Measurements from ENCODE around the gene CCDC85A.

The CCDC85A gene

DNA sequence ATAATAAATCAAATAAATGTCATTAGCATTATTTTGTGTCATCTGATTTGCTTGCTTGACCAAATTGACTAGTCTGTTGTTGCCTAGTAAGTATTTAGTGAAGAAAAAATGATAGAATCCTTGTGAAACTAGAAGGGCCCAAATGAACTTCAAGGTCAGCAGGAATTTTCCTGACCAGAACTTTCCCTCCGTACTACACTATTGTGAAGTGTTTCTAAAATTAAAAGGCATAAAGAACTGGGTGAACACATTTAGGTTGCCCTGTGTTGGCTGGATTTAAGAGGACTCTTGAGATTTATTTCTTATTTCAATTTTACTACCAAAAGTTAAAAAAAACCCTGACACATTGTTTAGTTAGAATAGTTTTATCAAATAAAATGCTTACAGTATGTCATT, 142.6 kb downstream of the CCDC85A start:
- H3K36me3 ChIP-seq (ENCODE audit: control insufficient read depth in 4 of 4, insufficient read depth in 4 of 4, low read length in 3 of 4) = no peaks in the 10 kb centered on the region
- H3K4me3 ChIP-seq (ENCODE audit: control insufficient read depth in 1 of 7, extremely low read depth in 1 of 7, insufficient read depth in 4 of 7, low read depth in 2 of 7, low read length in 6 of 7) = no peak overlapping the region
- DNase-seq = no peak
- no peaks in the 10 kb centered on the region for H3K9me3 ChIP-seq (ENCODE audit: control extremely low read depth in 1 of 5, control insufficient read depth in 4 of 5, insufficient read depth in 2 of 5, low read depth in 1 of 5, low read length in 4 of 5)
- CTCF ChIA-PET = no interaction called here
- no peak overlapping the region for H3K27ac ChIP-seq (ENCODE audit: insufficient read depth in 1 of 2, low read depth in 1 of 2, low read length in 2 of 2, poor library complexity in 1 of 2, severe bottlenecking in 2 of 2)
- WGBS (ENCODE audit: insufficient coverage) = no CpG with 5 or more reads among the region's 1 CpG
- H3K4me1 ChIP-seq (ENCODE audit: control extremely low read depth in 1 of 4, control insufficient read depth in 4 of 4, insufficient read depth in 4 of 4, low read length in 3 of 4) = no peaks in the 10 kb centered on the region
- POLR2A ChIA-PET = no interaction called here
- no peaks in the 10 kb centered on the region for H3K27me3 ChIP-seq (replicated peaks in 2 of 5; ENCODE audit: control insufficient read depth in 4 of 5, insufficient read depth in 5 of 5, low read length in 4 of 5)

DNA sequence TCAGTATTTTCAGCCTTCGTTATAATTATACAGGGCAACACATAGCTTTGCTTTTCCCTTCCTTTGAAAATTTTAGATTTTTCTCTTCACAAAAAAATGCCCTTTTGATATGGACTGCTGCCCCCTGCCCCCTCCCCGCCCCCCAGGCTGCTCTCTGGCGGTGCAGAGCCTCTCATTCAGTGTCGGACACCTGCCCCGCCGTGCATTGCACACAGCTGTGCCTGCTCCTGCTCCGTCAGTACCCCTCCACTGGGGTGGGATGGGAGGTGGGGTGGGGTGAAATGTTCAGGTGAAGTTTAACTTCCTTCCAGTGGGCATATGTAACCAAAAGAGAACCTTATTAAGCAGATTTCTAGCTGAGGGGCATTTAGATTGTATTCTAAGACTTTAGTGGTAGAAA, 148.0 kb downstream of the CCDC85A start:
- Histone ChIP-seq H3K27ac (ENCODE audit: insufficient read depth in 1 of 2, low read depth in 1 of 2, low read length in 2 of 2, poor library complexity in 1 of 2, severe bottlenecking in 2 of 2) (no peak overlapping the region), H3K4me1 (ENCODE audit: control extremely low read depth in 1 of 4, control insufficient read depth in 4 of 4, insufficient read depth in 4 of 4, low read length in 3 of 4) (no peaks in the 10 kb centered on the region), H3K36me3 (ENCODE audit: control insufficient read depth in 4 of 4, insufficient read depth in 4 of 4, low read length in 3 of 4) (no peaks in the 10 kb centered on the region), H3K27me3 (replicated peaks in 2 of 5; ENCODE audit: control insufficient read depth in 4 of 5, insufficient read depth in 5 of 5, low read length in 4 of 5) (no peaks in the 10 kb centered on the region), H3K4me3 (ENCODE audit: control insufficient read depth in 1 of 7, extremely low read depth in 1 of 7, insufficient read depth in 4 of 7, low read depth in 2 of 7, low read length in 6 of 7) (no peak overlapping the region), H3K9me3 (ENCODE audit: control extremely low read depth in 1 of 5, control insufficient read depth in 4 of 5, insufficient read depth in 2 of 5, low read depth in 1 of 5, low read length in 4 of 5) (no peaks in the 10 kb centered on the region)
- ChIA-PET POLR2A (no interaction called here), CTCF (no interaction called here)
- DNase-seq = no peak
- WGBS (ENCODE audit: insufficient coverage) = 100% methylated on average over 1 of the region's 7 CpGs

GRCh38 chr2:56333812-56334485, 150.2 kb downstream of the CCDC85A start:
- H3K36me3 ChIP-seq (ENCODE audit: control insufficient read depth in 4 of 4, insufficient read depth in 4 of 4, low read length in 3 of 4) = no peaks in the 10 kb centered on the region
- H3K27ac ChIP-seq (ENCODE audit: insufficient read depth in 1 of 2, low read depth in 1 of 2, low read length in 2 of 2, poor library complexity in 1 of 2, severe bottlenecking in 2 of 2) = no peak overlapping the region
- no peak for DNase-seq
- H3K4me1 ChIP-seq (ENCODE audit: control extremely low read depth in 1 of 4, control insufficient read depth in 4 of 4, insufficient read depth in 4 of 4, low read length in 3 of 4) = no peaks in the 10 kb centered on the region
- WGBS (ENCODE audit: insufficient coverage) = no CpG with 5 or more reads among the region's 2 CpGs
- POLR2A ChIA-PET = no interaction called here
- no peaks in the 10 kb centered on the region for H3K27me3 ChIP-seq (replicated peaks in 2 of 5; ENCODE audit: control insufficient read depth in 4 of 5, insufficient read depth in 5 of 5, low read length in 4 of 5)
- H3K9me3 ChIP-seq (ENCODE audit: control extremely low read depth in 1 of 5, control insufficient read depth in 4 of 5, insufficient read depth in 2 of 5, low read depth in 1 of 5, low read length in 4 of 5) = no peaks in the 10 kb centered on the region
- CTCF ChIA-PET = no interaction called here
- H3K4me3 ChIP-seq (ENCODE audit: control insufficient read depth in 1 of 7, extremely low read depth in 1 of 7, insufficient read depth in 4 of 7, low read depth in 2 of 7, low read length in 6 of 7) = no peak overlapping the region

DNA sequence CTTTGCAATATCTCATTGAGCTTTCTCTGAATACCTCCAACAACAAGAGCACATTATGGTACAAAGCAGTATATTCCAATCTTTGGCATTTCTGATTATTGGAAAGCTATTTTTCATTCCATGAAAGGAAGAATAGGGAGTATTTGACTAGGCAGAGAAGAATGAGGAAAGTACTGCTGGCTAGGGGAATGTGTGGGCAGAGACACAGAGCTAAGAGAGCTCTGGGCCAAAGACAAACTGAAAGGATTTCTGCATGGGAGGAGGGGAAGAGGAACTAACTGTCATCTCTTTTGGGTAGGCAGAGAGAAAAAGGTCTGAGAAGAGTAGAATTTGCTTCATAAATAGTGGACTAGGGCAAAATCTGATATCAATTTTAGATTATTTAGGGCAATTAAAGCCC, 150.8 kb downstream of the CCDC85A start:
- H3K4me1 ChIP-seq (ENCODE audit: control extremely low read depth in 1 of 4, control insufficient read depth in 4 of 4, insufficient read depth in 4 of 4, low read length in 3 of 4) = no peaks in the 10 kb centered on the region
- DNase-seq = no peak
- no peak overlapping the region for H3K27ac ChIP-seq (ENCODE audit: insufficient read depth in 1 of 2, low read depth in 1 of 2, low read length in 2 of 2, poor library complexity in 1 of 2, severe bottlenecking in 2 of 2)
- no peaks in the 10 kb centered on the region for H3K27me3 ChIP-seq (replicated peaks in 2 of 5; ENCODE audit: control insufficient read depth in 4 of 5, insufficient read depth in 5 of 5, low read length in 4 of 5)
- no peak overlapping the region for H3K4me3 ChIP-seq (ENCODE audit: control insufficient read depth in 1 of 7, extremely low read depth in 1 of 7, insufficient read depth in 4 of 7, low read depth in 2 of 7, low read length in 6 of 7)
- H3K9me3 ChIP-seq (ENCODE audit: control extremely low read depth in 1 of 5, control insufficient read depth in 4 of 5, insufficient read depth in 2 of 5, low read depth in 1 of 5, low read length in 4 of 5) = no peaks in the 10 kb centered on the region
- CTCF ChIA-PET = no interaction called here
- no peaks in the 10 kb centered on the region for H3K36me3 ChIP-seq (ENCODE audit: control insufficient read depth in 4 of 4, insufficient read depth in 4 of 4, low read length in 3 of 4)
- POLR2A ChIA-PET = no interaction called here

- no peak overlapping the region for H3K4me3 ChIP-seq (ENCODE audit: control insufficient read depth in 1 of 7, extremely low read depth in 1 of 7, insufficient read depth in 4 of 7, low read depth in 2 of 7, low read length in 6 of 7)
- no peaks in the 10 kb centered on the region for H3K9me3 ChIP-seq (ENCODE audit: control extremely low read depth in 1 of 5, control insufficient read depth in 4 of 5, insufficient read depth in 2 of 5, low read depth in 1 of 5, low read length in 4 of 5)
- H3K27ac ChIP-seq (ENCODE audit: insufficient read depth in 1 of 2, low read depth in 1 of 2, low read length in 2 of 2, poor library complexity in 1 of 2, severe bottlenecking in 2 of 2) = no peak overlapping the region
- DNase-seq = no peak
- H3K4me1 ChIP-seq (ENCODE audit: control extremely low read depth in 1 of 4, control insufficient read depth in 4 of 4, insufficient read depth in 4 of 4, low read length in 3 of 4) = no peaks in the 10 kb centered on the region
- no peaks in the 10 kb centered on the region for H3K36me3 ChIP-seq (ENCODE audit: control insufficient read depth in 4 of 4, insufficient read depth in 4 of 4, low read length in 3 of 4)
- POLR2A ChIA-PET = no interaction called here
- no peaks in the 10 kb centered on the region for H3K27me3 ChIP-seq (replicated peaks in 2 of 5; ENCODE audit: control insufficient read depth in 4 of 5, insufficient read depth in 5 of 5, low read length in 4 of 5)
- 100% methylated on average over 1 of the region's 3 CpGs for WGBS (ENCODE audit: insufficient coverage)
- CTCF ChIA-PET = no interaction called here
Observed at GRCh38 chr2:56335101-56335500, 151.3 kb downstream of the CCDC85A start.

DNA sequence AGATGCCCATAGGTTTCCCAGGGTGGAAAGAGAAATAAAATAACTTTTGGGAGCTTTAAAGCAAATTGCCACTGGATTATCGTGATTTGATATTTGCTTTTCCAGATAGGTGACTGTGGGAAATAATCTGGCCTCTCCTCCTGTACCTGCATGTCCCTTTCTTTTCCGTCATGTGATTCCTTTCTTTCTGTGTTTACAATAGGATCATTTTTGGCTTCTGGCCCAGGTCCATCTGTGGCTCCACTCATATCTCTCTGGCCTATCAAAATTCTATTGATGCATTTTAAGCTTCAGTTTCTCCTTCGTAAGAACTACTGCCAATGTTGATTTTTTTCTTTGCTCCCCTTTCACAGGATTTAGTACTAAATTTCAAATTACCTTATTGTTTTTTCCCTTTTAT, 153.6 kb downstream of the CCDC85A start:
- CTCF ChIA-PET = no interaction called here
- H3K27me3 ChIP-seq (replicated peaks in 2 of 5; ENCODE audit: control insufficient read depth in 4 of 5, insufficient read depth in 5 of 5, low read length in 4 of 5) = no peaks in the 10 kb centered on the region
- 100% methylated on average over 3 of the region's 3 CpGs for WGBS (ENCODE audit: insufficient coverage)
- no peak for DNase-seq
- no peaks in the 10 kb centered on the region for H3K9me3 ChIP-seq (ENCODE audit: control extremely low read depth in 1 of 5, control insufficient read depth in 4 of 5, insufficient read depth in 2 of 5, low read depth in 1 of 5, low read length in 4 of 5)
- H3K4me1 ChIP-seq (ENCODE audit: control extremely low read depth in 1 of 4, control insufficient read depth in 4 of 4, insufficient read depth in 4 of 4, low read length in 3 of 4) = no peaks in the 10 kb centered on the region
- no peaks in the 10 kb centered on the region for H3K36me3 ChIP-seq (ENCODE audit: control insufficient read depth in 4 of 4, insufficient read depth in 4 of 4, low read length in 3 of 4)
- no peak overlapping the region for H3K27ac ChIP-seq (ENCODE audit: insufficient read depth in 1 of 2, low read depth in 1 of 2, low read length in 2 of 2, poor library complexity in 1 of 2, severe bottlenecking in 2 of 2)
- POLR2A ChIA-PET = no interaction called here
- no peak overlapping the region for H3K4me3 ChIP-seq (ENCODE audit: control insufficient read depth in 1 of 7, extremely low read depth in 1 of 7, insufficient read depth in 4 of 7, low read depth in 2 of 7, low read length in 6 of 7)

DNA sequence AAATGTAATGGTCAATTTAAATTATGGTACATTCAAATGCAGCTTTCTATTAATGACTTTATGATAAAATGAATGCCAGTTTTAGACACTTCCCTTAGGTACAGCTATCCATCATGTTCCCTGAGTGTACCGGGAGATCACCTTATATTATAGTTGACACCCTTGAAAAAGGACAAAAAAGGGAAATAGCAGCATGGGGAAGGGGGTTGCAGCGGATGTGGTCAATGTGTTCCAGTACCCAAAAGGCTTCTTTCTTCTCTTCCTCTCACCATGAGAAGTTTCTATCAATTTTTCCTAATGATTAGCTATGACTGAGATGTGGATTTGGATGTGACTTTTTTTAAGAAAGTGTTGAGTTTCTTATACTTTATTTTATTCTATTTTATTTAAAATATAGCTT, 154.4 kb downstream of the CCDC85A start:
- DNase-seq = no peak
- Histone ChIP-seq H3K36me3 (ENCODE audit: control insufficient read depth in 4 of 4, insufficient read depth in 4 of 4, low read length in 3 of 4) (no peaks in the 10 kb centered on the region), H3K9me3 (ENCODE audit: control extremely low read depth in 1 of 5, control insufficient read depth in 4 of 5, insufficient read depth in 2 of 5, low read depth in 1 of 5, low read length in 4 of 5) (no peaks in the 10 kb centered on the region), H3K27me3 (replicated peaks in 2 of 5; ENCODE audit: control insufficient read depth in 4 of 5, insufficient read depth in 5 of 5, low read length in 4 of 5) (no peaks in the 10 kb centered on the region), H3K4me1 (ENCODE audit: control extremely low read depth in 1 of 4, control insufficient read depth in 4 of 4, insufficient read depth in 4 of 4, low read length in 3 of 4) (no peaks in the 10 kb centered on the region), H3K27ac (ENCODE audit: insufficient read depth in 1 of 2, low read depth in 1 of 2, low read length in 2 of 2, poor library complexity in 1 of 2, severe bottlenecking in 2 of 2) (no peak overlapping the region), H3K4me3 (ENCODE audit: control insufficient read depth in 1 of 7, extremely low read depth in 1 of 7, insufficient read depth in 4 of 7, low read depth in 2 of 7, low read length in 6 of 7) (no peak overlapping the region)
- CTCF ChIA-PET = no interaction called here
- POLR2A ChIA-PET = interaction anchor here (0.6 to 0.7 kb wide), 2 partner anchors 38 to 63 kb away, joined by 4 read pairs; no protein-coding TSS in a partner anchor
- WGBS (ENCODE audit: insufficient coverage) = no CpG with 5 or more reads among the region's 2 CpGs

Measured in common myeloid progenitor, CD34-positive (primary cell).